Activated T-helper 1 cell treated with anti-CD3 and anti-CD28 coated beads, Interleukin-2, amount 50 U/mL, for 16 hours (primary cell): ENCODE results near the gene TPI1.
"Not testable (repeated sequence)": the region's sequence is repeated elsewhere in the genome, so short reads cannot be mapped to it uniquely, and the experiment has no call there.

Experiments
- DNase-seq, 2 donors: peaks; one replicate each; pipeline ENCODE4 v3.0.0-alpha.2; 2020; ENCODE audit warnings: low read depth in 1 of 2, low spot score in 1 of 2

The TPI1 gene

DNA sequence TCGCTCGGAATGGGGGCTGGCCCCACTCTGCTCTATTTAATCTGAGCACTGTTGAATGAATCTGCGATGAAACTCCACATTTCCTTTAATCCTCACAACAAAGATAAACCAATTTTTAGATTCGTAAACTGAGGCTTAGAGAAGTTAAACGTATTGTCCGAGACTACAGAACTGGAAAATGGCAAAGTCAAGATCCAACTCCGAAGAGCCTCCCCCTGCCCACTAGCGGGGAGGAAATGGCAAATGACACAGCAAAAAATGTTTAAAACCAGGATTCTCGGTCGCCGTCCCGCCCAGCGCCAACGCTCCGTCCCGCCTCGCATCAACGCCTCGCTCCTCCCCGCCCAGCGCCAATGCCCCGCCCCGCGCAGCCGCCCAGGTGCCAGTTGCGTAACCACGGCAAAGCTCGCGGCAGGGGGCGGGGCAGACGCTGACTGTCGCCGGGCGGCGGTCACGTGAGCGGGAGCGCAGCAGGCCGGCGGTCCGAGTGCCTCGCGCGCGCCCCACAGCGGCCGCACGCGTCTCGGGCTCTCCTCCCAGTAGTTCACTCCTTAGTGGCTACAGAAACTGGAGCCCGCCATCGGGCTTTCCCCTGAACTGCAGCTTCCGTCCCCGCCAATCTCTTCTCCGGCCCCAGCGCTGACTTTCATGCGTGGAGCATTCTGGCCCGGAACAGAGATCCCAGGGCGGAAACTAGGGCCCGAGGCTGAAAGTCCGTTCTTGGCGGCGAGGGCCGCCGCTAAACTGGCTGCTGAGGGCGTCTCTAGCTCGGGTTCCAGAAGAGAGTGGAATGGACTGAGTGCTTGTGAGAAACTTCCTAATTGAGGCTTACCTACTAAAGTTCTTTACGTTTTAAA, 23.7 kb downstream of the TPI1 start:
- peak; percentile 98 to 99 for DNase-seq

DNA sequence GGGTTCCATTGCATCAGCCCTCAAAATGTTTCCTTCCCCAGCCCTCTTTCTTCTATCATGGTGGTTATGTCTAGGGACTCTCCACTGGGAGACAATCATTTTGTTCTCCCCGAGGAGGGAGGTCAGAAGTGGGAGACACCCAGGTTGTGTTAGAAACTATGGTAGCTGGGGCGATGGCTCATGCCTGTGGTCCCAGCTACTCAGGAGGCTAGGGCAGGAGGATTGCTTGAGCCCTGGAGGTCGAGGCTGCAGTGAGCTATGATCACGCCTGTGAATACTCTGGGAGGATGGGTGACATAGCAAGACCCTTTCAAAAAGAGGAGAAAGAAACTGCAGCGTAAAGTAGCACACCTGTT, 24.3 kb downstream of the TPI1 start:
- no peak for DNase-seq

DNA sequence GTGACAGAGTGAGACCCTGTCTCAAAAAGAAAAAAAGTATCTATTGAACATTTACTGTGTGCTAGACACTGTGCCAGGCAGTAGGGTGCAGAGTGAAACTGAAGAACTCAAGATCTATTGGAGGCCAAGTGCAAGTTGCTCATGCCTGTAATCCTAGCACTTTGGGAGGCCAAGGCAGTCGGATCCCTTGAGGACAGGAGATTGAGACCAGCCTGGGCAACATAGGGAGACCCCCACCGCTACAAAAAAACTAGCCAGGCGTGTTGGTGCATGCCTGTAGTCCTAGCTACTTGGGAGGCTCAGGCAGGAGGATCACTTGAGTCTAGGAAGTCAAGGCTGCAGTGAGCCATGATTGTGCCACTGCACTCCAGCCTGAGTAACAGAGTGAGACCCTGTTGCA, 25.4 kb downstream of the TPI1 start:
- DNase-seq: not testable (repeated sequence)

GRCh38 chr12:6894321-6894720, 27.0 kb downstream of the TPI1 start:
- no peak for DNase-seq

GRCh38 chr12:6896846-6897435, 29.6 kb downstream of the TPI1 start:
- no peak for DNase-seq

- no peak for DNase-seq
Measured at GRCh38 chr12:6899427-6899826, 32.1 kb downstream of the TPI1 start.

DNA sequence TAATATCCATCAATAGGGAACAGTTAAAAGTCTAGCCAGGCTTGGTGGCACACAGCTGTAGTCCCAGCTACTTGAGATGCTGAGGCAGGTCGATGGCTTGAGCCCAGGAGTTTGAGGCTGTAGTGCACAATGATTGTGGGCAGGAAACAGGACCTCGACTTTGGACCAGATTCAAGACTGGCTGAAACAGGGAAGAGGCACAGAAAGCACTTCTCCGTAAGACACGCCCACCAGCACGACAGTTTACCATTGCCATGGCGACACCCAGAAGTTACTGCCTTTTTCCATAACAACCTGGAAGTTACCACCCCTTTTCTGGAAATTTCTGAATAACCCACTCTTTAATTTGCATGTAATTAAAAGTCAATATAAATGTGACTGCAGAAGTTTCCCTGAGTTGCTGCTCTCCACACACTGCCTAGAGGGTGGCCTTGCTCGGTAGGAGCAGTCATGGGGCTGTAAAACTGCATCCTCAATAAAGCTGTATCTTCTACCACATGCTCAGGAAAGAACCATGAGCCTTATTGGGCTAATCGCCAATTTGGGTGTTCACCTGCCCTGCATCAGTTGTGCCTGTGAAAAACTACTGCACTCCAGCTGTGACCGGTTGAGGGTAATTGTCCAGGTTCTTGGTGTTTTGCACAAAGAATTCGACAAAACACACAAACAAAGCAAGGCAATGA, 32.6 kb downstream of the TPI1 start:
- no peak for DNase-seq

- no peak for DNase-seq
Measured at GRCh38 chr12:6902448-6902847, 35.1 kb downstream of the TPI1 start.

- DNase-seq: no peak
Measured at GRCh38 chr12:6903722-6904121, 36.4 kb downstream of the TPI1 start.

- DNase-seq: peak; percentile 93 to 95
Measured at GRCh38 chr12:6904280-6905276, 37.2 kb downstream of the TPI1 start, which contains the start of gene LRRC23. TSS of gene LRRC23 (plus strand) at chr12:6904822. CDS start at chr12:6905634, 812 bp downstream.

DNA sequence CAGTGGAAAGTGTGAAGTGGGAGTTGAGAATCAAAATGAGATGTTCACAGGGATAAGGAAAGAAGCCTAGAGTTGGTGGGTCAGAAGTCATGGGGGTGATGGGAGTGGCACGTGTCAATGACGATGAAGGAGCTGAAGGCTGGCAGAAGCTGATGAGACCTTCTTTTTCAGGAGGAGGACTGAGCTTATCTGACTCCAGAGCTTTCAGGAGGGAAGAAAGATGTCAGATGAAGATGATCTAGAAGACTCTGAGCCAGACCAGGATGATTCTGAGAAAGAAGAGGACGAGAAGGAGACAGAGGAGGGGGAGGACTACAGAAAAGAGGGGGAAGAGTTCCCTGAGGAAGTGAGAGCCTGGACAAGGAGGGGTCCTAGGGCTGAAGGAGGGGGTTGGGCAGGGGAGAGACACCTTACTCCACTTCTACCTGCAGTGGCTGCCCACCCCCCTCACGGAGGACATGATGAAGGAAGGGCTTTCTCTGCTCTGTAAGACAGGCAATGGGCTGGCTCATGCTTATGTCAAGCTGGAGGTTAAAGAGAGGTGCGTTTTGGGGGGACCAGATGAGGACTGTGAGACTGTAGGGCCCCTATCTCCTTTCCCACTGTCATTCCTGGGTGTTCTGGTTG, 38.2 kb downstream of the TPI1 start:
- no peak for DNase-seq

DNA sequence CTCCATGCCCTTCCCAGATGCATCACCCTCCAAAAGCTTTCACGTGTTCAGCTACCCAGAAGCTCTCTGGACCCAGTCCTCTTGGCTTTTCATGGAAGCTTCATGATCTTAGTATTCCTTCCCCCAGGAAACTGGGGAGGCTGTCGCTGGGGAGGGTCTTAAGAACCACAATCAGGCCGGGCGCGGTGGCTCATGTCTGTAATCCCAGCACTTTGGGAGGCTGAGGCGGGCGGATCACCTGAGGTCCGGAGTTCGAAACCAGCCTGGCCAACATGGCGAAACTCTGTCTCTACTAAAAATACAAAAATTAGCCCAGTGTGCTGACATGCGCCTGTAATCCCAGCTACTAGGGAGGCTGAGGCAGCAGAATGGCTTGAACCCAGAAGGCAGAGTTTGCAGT, 40.8 kb downstream of the TPI1 start:
- not testable (repeated sequence) for DNase-seq

- DNase-seq: no peak
Measured at GRCh38 chr12:6909421-6910145, 42.3 kb downstream of the TPI1 start.

GRCh38 chr12:6912164-6912935, 45.0 kb downstream of the TPI1 start:
- no peak for DNase-seq

DNA sequence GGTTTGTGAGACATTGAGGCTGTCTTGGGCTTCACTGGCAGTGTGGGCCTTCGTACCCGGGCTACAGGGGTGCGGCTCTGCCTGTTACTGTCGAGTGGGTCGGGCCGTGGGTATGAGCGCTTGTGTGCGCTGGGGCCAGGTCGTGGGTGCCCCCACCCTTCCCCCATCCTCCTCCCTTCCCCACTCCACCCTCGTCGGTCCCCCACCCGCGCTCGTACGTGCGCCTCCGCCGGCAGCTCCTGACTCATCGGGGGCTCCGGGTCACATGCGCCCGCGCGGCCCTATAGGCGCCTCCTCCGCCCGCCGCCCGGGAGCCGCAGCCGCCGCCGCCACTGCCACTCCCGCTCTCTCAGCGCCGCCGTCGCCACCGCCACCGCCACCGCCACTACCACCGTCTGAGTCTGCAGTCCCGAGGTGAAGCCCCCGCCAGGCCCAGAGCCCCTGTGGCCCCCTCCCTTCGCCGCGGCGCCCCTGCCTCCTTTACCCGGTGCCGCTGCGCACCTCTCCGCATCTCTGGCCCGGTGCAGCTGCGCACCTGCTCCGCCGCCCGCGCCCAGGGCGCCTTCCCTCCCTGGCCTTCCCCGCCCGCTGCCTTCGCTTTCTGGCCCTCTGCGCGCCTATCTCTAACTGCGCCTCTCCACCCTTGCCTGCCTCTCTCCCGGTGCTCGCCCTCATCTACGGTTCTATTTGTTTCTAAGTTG, 47.1 kb downstream of the TPI1 start, which contains the start of gene ENO2:
ENO2 (plus strand) TSS at position 335 of the 701 bp plus-strand sequence. CDS start 1,253 bp downstream, outside the sequence.
- peak; percentile 69 to 77 for DNase-seq

DNA sequence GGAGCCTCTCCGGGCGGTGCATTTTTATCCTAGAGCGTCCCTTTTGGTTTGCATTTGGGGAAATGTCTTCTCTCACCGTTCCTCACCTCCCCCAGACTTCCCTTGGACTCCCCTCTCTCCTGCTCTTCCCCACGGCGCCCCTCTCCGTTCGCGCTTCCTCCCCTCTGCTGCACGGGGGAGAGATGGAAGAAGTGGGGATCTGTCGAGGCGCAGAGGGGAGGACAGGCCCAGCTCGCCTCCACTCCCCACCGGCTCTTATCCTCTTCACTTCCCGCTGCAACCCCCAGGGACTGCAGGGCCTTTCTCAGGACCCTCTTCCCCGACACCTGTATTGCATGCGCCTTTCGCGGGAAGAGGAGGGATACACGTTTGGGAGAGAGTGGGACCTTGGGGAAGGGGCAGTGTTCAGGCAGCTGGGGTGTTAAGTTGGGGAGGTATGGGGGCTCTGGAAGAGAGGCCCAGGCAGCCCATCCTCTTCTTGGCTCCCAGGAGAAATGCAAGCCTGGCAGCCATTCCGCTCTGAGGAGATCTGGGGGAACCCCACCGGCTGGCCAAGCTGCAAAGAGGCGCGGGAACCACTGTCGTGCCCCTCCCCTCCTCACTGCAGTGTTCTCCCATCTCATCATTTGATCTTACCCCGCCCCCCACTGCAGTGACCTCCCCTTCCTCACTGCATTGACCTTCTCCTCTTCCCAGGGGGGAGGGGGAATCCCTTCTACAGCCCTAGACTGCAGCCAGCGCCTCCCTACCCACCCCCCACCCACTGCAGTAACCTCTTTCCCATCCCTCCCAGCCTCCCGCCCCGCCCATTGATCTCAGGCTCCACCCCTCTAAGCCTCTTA, 47.8 kb downstream of the TPI1 start:
- DNase-seq: no peak

- DNase-seq: no peak
Measured at GRCh38 chr12:6915789-6916285, 48.5 kb downstream of the TPI1 start.
